Activated CD8-positive, alpha-beta T cell treated with anti-CD3 and anti-CD28 coated beads for 36 hours (primary cell): ENCODE results near the gene COL4A1. TPM values are rescaled to one million over a fixed set of nuclear protein-coding genes. Genes with fewer than 3 reads are reported as not detected.

Experiments
- ATAC-seq: fragments of 200-7000 bp; cut with Tn5 transposase; one replicate; pipeline ENCODE4 v1.10.0; 2021; ENCODE audit warnings: mild to moderate bottlenecking, moderate library complexity
- CTCF ChIA-PET: fragments of 350-600 bp; sonication (Branson Sonifier 250); formaldehyde crosslinking; loops from one replicate; lab custom pipeline; 2021; ENCODE audit warnings: antibody characterized with exemption; lab: Charles Lee
- POLR2A ChIA-PET: fragments of 350-600 bp; sonication (Branson Sonifier 250); formaldehyde crosslinking; loops from one replicate; lab custom pipeline; 2021; ENCODE audit warnings: antibody characterized with exemption; lab: Charles Lee
- DNase-seq: peaks from one replicate; pipeline ENCODE4 v3.0.0-alpha.2; 2020
- H3K27ac Mint-ChIP-seq: one replicate; pipeline ENCODE4 v1.8.0; 2021; ENCODE audit warnings: mild to moderate bottlenecking, mixed read lengths
- H3K27me3 Mint-ChIP-seq: one replicate; pipeline ENCODE4 v1.8.0; 2021; ENCODE audit warnings: mixed read lengths
- H3K36me3 Mint-ChIP-seq: one replicate; pipeline ENCODE4 v1.8.0; 2021; ENCODE audit warnings: low read depth, mixed read lengths
- H3K4me1 Mint-ChIP-seq: one replicate; pipeline ENCODE4 v1.8.0; 2021; ENCODE audit warnings: low read depth, mixed read lengths
- H3K4me3 Mint-ChIP-seq: one replicate; pipeline ENCODE4 v1.8.0; 2021; ENCODE audit warnings: mild to moderate bottlenecking, moderate library complexity, mixed read lengths
- H3K9me3 Mint-ChIP-seq: one replicate; pipeline ENCODE4 v1.8.0; 2021; ENCODE audit warnings: mixed read lengths
- CTCF ChIP-seq: fragments of 200-600 bp; IDR thresholded peaks from one replicate; pipeline ENCODE4 v1.8.0; 2022; ENCODE audit warnings: antibody characterized with exemption, mild to moderate bottlenecking
- intact Hi-C: fragments of 100-400 bp; cut with micrococcal nuclease; formaldehyde crosslinking; loops from one replicate; pipeline ENCODE4 v1.10.0; 2022
- total RNA-seq, 2 experiments: library from RNA; stranded (reverse); gene quantifications; one replicate each; pipeline ENCODE4 v1.2.3, GENCODE V29; 2021

Gene COL4A1
- total RNA-seq, 2 experiments from 2014 or later: not detected

GRCh38 chr13:110308656-110309359, 1.9 kb upstream of the COL4A1 start:
- no peak for ATAC-seq
- Mint-ChIP-seq H3K4me3 (no peak overlapping the region), H3K27me3 (peaks cover 59% of the 10 kb centered on the region), H3K4me1 (no peaks in the 10 kb centered on the region), H3K36me3 (no peaks in the 10 kb centered on the region), H3K27ac (no peak overlapping the region), H3K9me3 (no peaks in the 10 kb centered on the region)
- no peak for TF ChIP-seq CTCF
- intact Hi-C loops: no loop called here
- POLR2A ChIA-PET: no interaction called here
- no peak for DNase-seq
- CTCF ChIA-PET: no interaction called here

GRCh38 chr13:110307767-110308655, 1.1 kb upstream of the COL4A1 start:
- DNase-seq (no peak), ATAC-seq (no peak)
- intact Hi-C loops: no loop called here
- Mint-ChIP-seq H3K36me3 (no peaks in the 10 kb centered on the region), H3K4me3 (no peak overlapping the region), H3K27me3 (peaks cover 65% of the 10 kb centered on the region), H3K27ac (no peak overlapping the region), H3K4me1 (no peaks in the 10 kb centered on the region), H3K9me3 (no peaks in the 10 kb centered on the region)
- ChIA-PET CTCF (no interaction called here), POLR2A (no interaction called here)
- TF ChIP-seq CTCF: no peak

GRCh38 chr13:110306340-110306959, 507 bp downstream of the COL4A1 start:
- intact Hi-C loops: no loop called here

GRCh38 chr13:110305949-110306339, 1.0 kb downstream of the COL4A1 start:
- no peak for TF ChIP-seq CTCF
- no peak overlapping the region for H3K4me3 Mint-ChIP-seq
- no peaks in the 10 kb centered on the region for H3K36me3 Mint-ChIP-seq
- ChIA-PET POLR2A (no interaction called here), CTCF (no interaction called here)
- ATAC-seq: no peak
- H3K27ac Mint-ChIP-seq: no peak overlapping the region
- H3K27me3 Mint-ChIP-seq: peaks cover 63% of the 10 kb centered on the region
- no peaks in the 10 kb centered on the region for H3K9me3 Mint-ChIP-seq
- no peaks in the 10 kb centered on the region for H3K4me1 Mint-ChIP-seq
- DNase-seq: no peak
- intact Hi-C loops: no loop called here

More at GRCh38 chr13:110306340-110306959, 507 bp downstream of the COL4A1 start:
- no peak overlapping the region for H3K4me3 Mint-ChIP-seq
- peaks cover 63% of the 10 kb centered on the region for H3K27me3 Mint-ChIP-seq
- H3K9me3 Mint-ChIP-seq: no peaks in the 10 kb centered on the region
- no peak for TF ChIP-seq CTCF
- no peak overlapping the region for H3K27ac Mint-ChIP-seq
- no peak for DNase-seq
- ChIA-PET CTCF (no interaction called here), POLR2A (no interaction called here)
- no peaks in the 10 kb centered on the region for H3K36me3 Mint-ChIP-seq
- no peaks in the 10 kb centered on the region for H3K4me1 Mint-ChIP-seq
- ATAC-seq: no peak
